ENCODE results near the gene FMNL2.

DNA sequence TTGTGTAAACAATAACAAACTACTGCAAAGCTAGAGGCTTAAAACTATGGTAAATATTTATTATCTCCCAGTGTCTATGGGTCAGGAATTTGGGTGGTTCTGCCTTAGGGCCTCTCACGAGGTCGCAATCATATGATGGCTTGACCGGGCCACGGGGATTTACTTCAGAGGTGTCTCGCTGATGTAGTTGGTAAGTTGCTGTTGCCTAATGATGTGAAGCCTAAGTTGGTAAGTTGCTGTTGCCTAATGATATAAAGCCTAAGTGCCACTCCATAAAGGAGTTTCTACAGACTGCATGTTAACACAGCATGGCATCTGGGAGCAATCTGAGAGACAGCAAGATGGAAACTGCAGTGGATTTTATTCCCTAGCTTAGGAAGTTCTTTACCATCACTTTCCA lies 35.8 kb downstream of the FMNL2 start:
- TF ChIP-seq POLR2A (IDR thresholded peaks at IDR 0.05; ENCODE audit: borderline replicate concordance, extremely low read depth, insufficient read depth, insufficient read length) (no peak), POLR2AphosphoS5 (IDR thresholded peaks at IDR 0.05; ENCODE audit: low read depth, low read length) (no peak), CTCF (IDR thresholded peaks at IDR 0.05 in 2 of 3, conservative IDR thresholded peaks at IDR 0.05 in 1 of 3; ENCODE audit: borderline replicate concordance in 1 of 3, insufficient read depth in 1 of 3, low read depth in 2 of 3, low read length in 2 of 3) (no peak), EZH2phosphoT487 (IDR thresholded peaks at IDR 0.05; ENCODE audit: borderline replicate concordance) (no peak), EZH2 (IDR thresholded peaks at IDR 0.05) (no peak)
- TF ChIP-seq, protein P1, sequence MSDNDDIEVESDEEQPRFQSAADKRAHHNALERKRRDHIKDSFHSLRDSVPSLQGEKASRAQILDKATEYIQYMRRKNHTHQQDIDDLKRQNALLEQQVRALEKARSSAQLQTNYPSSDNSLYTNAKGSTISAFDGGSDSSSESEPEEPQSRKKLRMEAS (IDR thresholded peaks at IDR 0.05), result no peak

Data from HCT116 (cell line).